Amygdala (tissue), 56 donors: ENCODE measurements around the gene LMBRD1.

Experiments used
- DNase-seq, 56 donors: peaks; one replicate each; lab custom pipeline; 2025; lab: John Stamatoyannopoulos, UW

Gene LMBRD1

GRCh38 chr6:69650703-69651102 is 146.1 kb downstream of the LMBRD1 start:
- no peak for DNase-seq

- DNase-seq, result no peak
These were observed 149.1 kb downstream of the LMBRD1 start for GRCh38 chr6:69647726-69648125.

- DNase-seq, result no peak
These were observed 153.1 kb downstream of the LMBRD1 start for GRCh38 chr6:69643688-69644087.

GRCh38 chr6:69632932-69633331 is 163.9 kb downstream of the LMBRD1 start:
- DNase-seq, result no peak

GRCh38 chr6:69631552-69632346 is 165.1 kb downstream of the LMBRD1 start:
- DNase-seq, result no peak

GRCh38 chr6:69630767-69631166 is 166.0 kb downstream of the LMBRD1 start:
- no peak for DNase-seq

GRCh38 chr6:69627625-69628024 is 169.2 kb downstream of the LMBRD1 start:
- no peak for DNase-seq

GRCh38 chr6:69624944-69625343 is 171.9 kb downstream of the LMBRD1 start:
- no peak for DNase-seq
